Suprapubic skin (tissue), 4 donors: Measurements from ENCODE around the gene EXOC2. TPM values are rescaled to one million over a fixed set of nuclear protein-coding genes. Genes with fewer than 3 reads are reported as not detected.

Experiments used
- DNase-seq, 2 donors: peaks; one replicate each; pipeline ENCODE4 v3.0.0-alpha.2; 2019; ENCODE audit warnings: low spot score in 2 of 2
- H3K27ac ChIP-seq: fragments of 200-600 bp; sonication (generic); one replicate; pipeline ENCODE4 v1.5.1; 2019
- H3K27me3 ChIP-seq: fragments of 200-600 bp; sonication (generic); one replicate; pipeline ENCODE4 v1.5.1; 2019
- H3K36me3 ChIP-seq: fragments of 200-600 bp; sonication (generic); one replicate; pipeline ENCODE4 v1.5.1; 2019
- H3K4me1 ChIP-seq: fragments of 200-600 bp; sonication (generic); one replicate; pipeline ENCODE4 v1.5.1; 2019
- H3K4me3 ChIP-seq: fragments of 200-600 bp; sonication (generic); one replicate; pipeline ENCODE4 v1.5.1; 2019; ENCODE audit warnings: mild to moderate bottlenecking
- H3K9me3 ChIP-seq: fragments of 200-600 bp; sonication (generic); one replicate; pipeline ENCODE4 v1.5.1; 2019
- EP300 ChIP-seq: sonication (generic); formaldehyde crosslinking; IDR thresholded peaks from one replicate; pipeline ENCODE4 v1.6.1; 2017; ENCODE audit warnings: antibody characterized with exemption
- POLR2A ChIP-seq, 2 donors: fragments of 450-650 bp; IDR thresholded peaks; one replicate each; pipeline ENCODE4 v1.6.1; 2017; ENCODE audit warnings: antibody characterized with exemption in 2 of 2, mild to moderate bottlenecking in 2 of 2, moderate library complexity in 2 of 2
- POLR2AphosphoS5 ChIP-seq, 3 donors: sonication (generic); formaldehyde crosslinking; IDR thresholded peaks; one replicate each; pipeline ENCODE4 v1.6.1; 2017; ENCODE audit warnings: antibody characterized with exemption in 3 of 3
- WGBS: methylation state at CpG from one replicate; pipeline ENCODE4 v1.1.5; 2018; 5-methylcytosine and 5-hydroxymethylcytosine counted together
- total RNA-seq, 4 donors: library from RNA; depleted of rRNA; stranded (reverse); fragments of >200 nt; gene quantifications; one replicate each; pipeline ENCODE4 v1.1.0, GENCODE V29; 2016
- TF ChIP-seq, protein P1 (sequence below), 2 donors: fragments of 200-600 bp in 1 of 2; fragments of 450-650 bp in 1 of 2; sonication (generic) in 1 of 2; IDR thresholded peaks; one replicate each; pipeline ENCODE4 v1.5.1; 2016 to 2019; ENCODE audit warnings: antibody characterized with exemption in 2 of 2, mild to moderate bottlenecking in 1 of 2, moderate library complexity in 1 of 2

Gene EXOC2
- total RNA-seq, 4 donors from 2014 or later, result 17.7 to 28.1 (median 20.3) TPM

DNA sequence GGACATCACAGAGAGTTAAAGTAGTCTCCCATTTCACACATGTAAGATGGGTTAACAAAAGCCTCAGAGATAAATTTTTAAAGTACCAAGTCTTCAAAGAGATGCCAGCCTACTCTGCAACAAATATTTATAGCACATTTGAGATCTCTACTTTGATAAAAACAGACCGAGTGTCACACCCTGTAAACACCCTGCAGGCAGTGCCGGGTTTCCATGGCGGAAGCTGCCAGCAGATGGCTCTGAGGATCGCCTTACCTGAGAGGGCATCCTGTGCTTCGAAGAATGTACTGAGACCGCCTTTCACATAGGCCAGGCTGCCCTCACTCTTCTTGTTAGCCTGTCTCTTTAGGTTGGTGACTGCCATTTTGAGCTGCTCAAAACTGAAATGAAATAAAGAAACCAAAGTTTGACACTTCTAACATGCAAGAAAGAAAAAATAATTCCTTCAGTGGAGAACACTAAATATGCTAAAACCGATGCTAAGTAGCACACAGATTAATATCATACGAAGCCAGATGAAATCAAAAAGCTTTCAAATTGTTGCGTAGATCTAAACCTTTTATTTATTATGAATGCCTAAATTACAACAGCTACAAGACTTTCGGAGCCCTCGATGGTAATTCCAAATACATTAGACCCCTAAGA, 75.4 kb downstream of the EXOC2 start:
- Histone ChIP-seq H3K36me3 (peaks cover 19% of the 10 kb centered on the region), H3K27ac (no peak overlapping the region), H3K27me3 (no peaks in the 10 kb centered on the region), H3K4me1 (peaks cover 6% of the 10 kb centered on the region), H3K9me3 (no peaks in the 10 kb centered on the region), H3K4me3 (no peak overlapping the region)
- TF ChIP-seq, protein P1, sequence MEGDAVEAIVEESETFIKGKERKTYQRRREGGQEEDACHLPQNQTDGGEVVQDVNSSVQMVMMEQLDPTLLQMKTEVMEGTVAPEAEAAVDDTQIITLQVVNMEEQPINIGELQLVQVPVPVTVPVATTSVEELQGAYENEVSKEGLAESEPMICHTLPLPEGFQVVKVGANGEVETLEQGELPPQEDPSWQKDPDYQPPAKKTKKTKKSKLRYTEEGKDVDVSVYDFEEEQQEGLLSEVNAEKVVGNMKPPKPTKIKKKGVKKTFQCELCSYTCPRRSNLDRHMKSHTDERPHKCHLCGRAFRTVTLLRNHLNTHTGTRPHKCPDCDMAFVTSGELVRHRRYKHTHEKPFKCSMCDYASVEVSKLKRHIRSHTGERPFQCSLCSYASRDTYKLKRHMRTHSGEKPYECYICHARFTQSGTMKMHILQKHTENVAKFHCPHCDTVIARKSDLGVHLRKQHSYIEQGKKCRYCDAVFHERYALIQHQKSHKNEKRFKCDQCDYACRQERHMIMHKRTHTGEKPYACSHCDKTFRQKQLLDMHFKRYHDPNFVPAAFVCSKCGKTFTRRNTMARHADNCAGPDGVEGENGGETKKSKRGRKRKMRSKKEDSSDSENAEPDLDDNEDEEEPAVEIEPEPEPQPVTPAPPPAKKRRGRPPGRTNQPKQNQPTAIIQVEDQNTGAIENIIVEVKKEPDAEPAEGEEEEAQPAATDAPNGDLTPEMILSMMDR (IDR thresholded peaks at IDR 0.05), result no peak
- no peak for TF ChIP-seq EP300
- TF ChIP-seq POLR2A (IDR thresholded peaks at IDR 0.05), result no peak
- TF ChIP-seq POLR2AphosphoS5 (IDR thresholded peaks at IDR 0.05), result no peak
- no peak for DNase-seq
- 70% methylated on average over 11 of the region's 11 CpGs for WGBS

DNA sequence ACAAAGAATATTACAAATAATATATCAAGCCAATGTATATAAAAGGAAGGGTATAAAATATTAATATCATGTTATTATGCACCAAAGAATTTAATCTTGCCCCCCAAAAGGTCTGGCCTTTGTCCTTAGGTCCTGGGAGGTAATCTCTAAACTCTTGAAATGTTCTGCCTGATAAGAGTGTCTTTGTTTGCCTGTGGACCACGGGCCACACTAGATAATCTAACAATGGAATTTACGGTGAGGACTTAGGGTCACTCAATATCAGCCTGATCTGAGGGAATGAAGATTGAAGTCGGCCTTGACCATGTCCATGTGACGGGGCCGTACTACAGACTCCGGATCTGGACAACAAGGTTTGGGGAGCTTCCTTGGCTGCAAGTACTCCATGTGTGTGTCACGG, 79.0 kb downstream of the EXOC2 start:
- Histone ChIP-seq H3K9me3 (no peaks in the 10 kb centered on the region), H3K4me3 (no peak overlapping the region), H3K36me3 (peaks cover 21% of the 10 kb centered on the region), H3K27ac (no peak overlapping the region), H3K4me1 (peaks cover 6% of the 10 kb centered on the region), H3K27me3 (no peaks in the 10 kb centered on the region)
- 90% methylated on average over 7 of the region's 7 CpGs for WGBS
- TF ChIP-seq EP300, result no peak
- TF ChIP-seq, protein P1 (IDR thresholded peaks at IDR 0.05), result no peak
- no peak for TF ChIP-seq POLR2AphosphoS5 (IDR thresholded peaks at IDR 0.05)
- no peak for TF ChIP-seq POLR2A (IDR thresholded peaks at IDR 0.05)
- DNase-seq, result no peak

DNA sequence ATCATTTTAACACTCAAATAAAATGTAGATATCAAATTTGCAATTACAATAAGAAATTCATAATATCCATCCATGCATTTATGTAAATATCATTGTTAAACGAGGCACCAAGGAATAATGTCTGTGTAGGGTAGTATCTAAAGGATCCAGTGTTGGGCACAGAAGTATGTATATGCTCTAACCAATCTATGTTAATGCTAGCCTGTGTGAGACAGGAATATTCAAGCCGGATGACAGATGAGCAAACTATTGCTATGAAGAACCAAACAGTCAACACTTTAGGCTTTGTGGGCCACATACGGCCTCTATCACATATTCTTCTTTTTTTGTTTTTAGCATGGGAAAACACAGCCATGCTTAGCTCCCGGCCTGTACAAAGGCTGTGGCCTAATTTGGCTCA, 81.0 kb downstream of the EXOC2 start:
- peaks cover 3% of the 10 kb centered on the region for H3K4me1 ChIP-seq
- TF ChIP-seq, protein P1 (IDR thresholded peaks at IDR 0.05), result no peak
- no peak for TF ChIP-seq EP300
- TF ChIP-seq POLR2A (IDR thresholded peaks at IDR 0.05), result no peak
- no peak for TF ChIP-seq POLR2AphosphoS5 (IDR thresholded peaks at IDR 0.05)
- no peak overlapping the region for H3K4me3 ChIP-seq
- DNase-seq, result no peak
- no peaks in the 10 kb centered on the region for H3K27me3 ChIP-seq
- peaks cover 26% of the 10 kb centered on the region for H3K36me3 ChIP-seq
- no peaks in the 10 kb centered on the region for H3K9me3 ChIP-seq
- WGBS, result 67% methylated on average over 4 of the region's 4 CpGs
- H3K27ac ChIP-seq, result no peak overlapping the region

DNA sequence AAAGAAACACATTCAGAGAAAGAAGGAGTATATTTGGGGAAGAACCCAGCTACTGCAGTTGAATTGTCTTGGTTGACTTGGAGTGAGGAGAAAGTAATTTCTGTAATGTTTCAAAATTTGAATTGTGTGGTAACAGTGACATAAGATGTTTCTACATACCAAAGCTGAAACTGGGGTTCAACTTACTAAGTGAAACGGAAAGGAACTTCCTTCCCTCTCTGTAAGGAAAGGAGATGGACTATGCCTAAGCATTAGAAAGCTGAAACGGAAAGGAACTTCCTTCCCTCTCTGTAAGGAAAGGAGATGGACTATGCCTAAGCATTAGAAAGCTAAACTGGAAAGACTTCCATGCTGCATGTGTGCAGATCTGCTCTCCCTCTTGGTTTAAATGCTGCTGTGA, 82.1 kb downstream of the EXOC2 start:
- no peak for DNase-seq
- WGBS, result 77% methylated on average over 2 of the region's 2 CpGs
- Histone ChIP-seq H3K27ac (no peak overlapping the region), H3K4me1 (no peaks in the 10 kb centered on the region), H3K36me3 (peaks cover 29% of the 10 kb centered on the region), H3K9me3 (no peaks in the 10 kb centered on the region), H3K27me3 (no peaks in the 10 kb centered on the region), H3K4me3 (no peak overlapping the region)
- TF ChIP-seq POLR2A (IDR thresholded peaks at IDR 0.05), result no peak
- TF ChIP-seq POLR2AphosphoS5 (IDR thresholded peaks at IDR 0.05), result no peak
- TF ChIP-seq EP300, result no peak
- TF ChIP-seq, protein P1 (IDR thresholded peaks at IDR 0.05), result no peak

DNA sequence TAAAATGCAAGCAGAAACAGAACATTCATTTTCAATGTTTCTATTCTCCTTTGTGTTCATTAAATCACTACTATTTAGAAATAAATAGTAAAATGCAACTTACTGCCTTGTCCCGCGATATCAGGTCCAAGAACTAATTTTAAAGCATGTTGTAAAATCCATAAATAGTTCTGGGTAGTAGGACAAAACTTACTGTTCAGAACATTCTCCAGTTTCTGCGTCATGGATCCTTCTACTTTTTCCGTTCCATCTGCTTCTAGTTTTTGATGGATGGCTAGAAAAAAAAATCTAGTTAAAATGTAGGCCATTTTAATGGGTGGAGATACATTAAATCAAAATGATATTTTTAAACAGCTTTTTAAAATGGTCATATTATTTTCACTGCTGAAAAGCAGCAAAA, 83.0 kb downstream of the EXOC2 start:
- Histone ChIP-seq H3K27ac (no peak overlapping the region), H3K36me3 (peaks cover 23% of the 10 kb centered on the region), H3K4me1 (no peaks in the 10 kb centered on the region), H3K9me3 (no peaks in the 10 kb centered on the region), H3K27me3 (no peaks in the 10 kb centered on the region), H3K4me3 (no peak overlapping the region)
- 92% methylated on average over 4 of the region's 4 CpGs for WGBS
- TF ChIP-seq POLR2AphosphoS5 (IDR thresholded peaks at IDR 0.05) (no peak), POLR2A (IDR thresholded peaks at IDR 0.05) (no peak), EP300 (no peak)
- TF ChIP-seq, protein P1 (IDR thresholded peaks at IDR 0.05), result no peak
- no peak for DNase-seq
